SW 1271 (cell line): ENCODE measurements around the gene FKBP1B.
"Not testable (repeated sequence)": the region's sequence is repeated elsewhere in the genome, so short reads cannot be mapped to it uniquely, and the experiment has no call there.

ENCODE experiments used
- DNase-seq, 2 experiments: peaks; one replicate each; lab custom pipeline; 2025; lab: John Stamatoyannopoulos, UW

FKBP1B gene

DNA sequence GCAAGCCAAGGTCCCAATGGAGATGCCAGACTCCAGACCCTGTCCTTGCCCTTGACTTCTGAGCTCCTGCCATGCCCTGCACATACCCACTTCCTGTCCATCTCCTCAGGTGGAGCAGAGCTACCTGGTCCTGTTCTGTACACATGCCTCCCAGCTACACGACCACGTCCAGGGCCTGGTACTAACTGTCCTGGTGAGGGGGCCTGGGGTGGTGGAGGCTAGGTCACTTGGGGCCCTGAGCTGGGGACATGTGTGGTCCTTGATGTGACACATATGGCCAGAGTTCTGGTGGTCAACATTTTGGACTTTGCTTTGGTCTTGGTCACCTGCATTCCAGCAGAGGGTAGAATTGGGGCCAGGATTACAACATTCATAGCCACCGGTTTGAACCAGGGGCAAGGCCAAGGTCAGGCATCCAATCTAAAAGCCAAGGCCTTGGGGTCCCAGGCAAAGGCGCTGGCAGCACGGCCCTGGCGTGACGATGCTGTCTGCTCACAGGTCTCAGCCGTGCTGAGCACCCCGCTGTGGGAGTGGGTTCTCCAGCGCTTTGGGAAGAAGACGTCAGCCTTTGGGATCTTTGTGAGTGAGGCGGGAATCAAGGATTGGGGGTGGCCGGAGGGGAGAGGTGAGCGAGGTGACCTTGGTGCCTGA, 27.1 kb upstream of the FKBP1B start:
- DNase-seq, result no peak

DNA sequence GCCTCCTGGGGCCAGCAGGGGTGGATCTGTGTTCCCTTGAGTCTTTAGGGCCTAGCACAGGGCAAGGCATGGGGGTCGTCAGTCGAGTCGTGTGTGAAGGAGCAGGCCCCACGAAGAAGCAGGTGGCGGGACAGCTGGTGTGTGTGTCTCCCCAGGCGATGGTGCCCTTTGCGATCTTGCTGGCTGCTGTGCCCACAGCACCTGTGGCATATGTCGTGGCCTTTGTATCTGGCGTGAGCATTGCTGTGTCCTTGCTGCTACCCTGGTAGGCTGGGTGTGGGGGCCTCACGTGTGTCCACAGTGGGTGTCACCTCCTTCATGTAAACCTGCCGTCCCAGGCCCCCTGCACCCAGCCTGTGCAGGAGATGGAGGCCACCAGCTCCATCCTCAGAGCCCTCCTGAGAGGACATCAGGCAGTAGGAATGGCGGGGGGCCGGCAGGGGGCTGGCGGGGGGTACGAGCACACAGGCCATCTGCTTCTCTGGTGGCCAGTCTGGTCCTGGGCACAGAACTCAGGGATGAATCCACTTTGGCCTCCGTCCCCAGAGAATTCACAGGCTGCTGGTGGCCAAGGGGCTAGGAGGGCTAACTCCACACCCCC, 26.5 kb upstream of the FKBP1B start:
- DNase-seq, result no peak

DNA sequence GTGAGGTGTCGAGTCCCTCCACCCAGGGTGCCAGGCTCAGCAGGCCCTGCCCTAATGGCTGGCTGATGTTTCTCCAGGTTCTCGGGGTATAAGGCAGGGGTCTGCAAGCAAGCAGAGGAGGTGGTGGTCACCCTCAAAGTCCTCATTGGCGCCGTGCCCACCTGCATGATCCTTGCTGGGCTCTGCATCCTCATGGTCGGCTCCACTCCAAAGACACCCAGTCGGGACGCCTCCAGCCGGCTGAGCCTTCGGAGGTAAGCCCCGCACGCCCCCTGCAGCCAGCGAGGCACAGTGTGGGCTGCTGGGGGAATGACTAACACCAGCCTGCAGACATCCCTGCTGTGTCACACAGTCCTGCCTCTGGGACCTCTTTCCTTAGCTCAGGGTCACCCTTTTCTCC, 25.5 kb upstream of the FKBP1B start:
- DNase-seq, result no peak

DNA sequence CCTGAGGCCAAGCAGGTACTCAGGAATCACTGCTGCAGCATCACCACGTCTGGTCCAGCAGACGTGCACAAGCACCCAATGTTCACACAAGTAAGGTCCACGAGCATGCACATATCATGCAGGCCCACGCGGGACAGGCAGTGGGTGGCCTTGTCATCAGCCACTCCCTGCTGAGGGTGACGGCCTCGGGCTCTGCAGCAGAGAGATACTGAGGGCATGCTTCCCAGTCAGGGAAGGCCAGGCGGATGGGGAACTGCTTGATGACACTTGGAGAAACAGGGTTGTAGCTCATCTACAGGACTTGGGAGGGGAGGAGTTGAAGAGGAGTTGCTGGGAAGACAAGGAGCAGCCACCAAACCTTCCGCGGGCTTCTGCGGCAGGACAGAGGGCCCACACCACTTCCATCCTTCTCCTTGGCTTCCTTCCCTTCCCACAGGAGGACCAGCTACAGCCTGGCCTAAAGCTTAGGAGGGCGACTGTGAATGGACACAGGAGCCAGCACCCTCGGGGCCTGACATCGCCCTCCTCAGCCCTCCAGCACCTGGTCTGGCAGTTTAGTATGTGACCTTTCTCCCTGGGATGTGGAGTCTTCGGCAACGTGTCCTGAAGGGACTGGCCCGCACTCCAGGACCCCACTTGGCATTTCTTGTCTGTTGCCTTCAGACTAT, 24.4 kb upstream of the FKBP1B start:
- DNase-seq, result no peak

DNA sequence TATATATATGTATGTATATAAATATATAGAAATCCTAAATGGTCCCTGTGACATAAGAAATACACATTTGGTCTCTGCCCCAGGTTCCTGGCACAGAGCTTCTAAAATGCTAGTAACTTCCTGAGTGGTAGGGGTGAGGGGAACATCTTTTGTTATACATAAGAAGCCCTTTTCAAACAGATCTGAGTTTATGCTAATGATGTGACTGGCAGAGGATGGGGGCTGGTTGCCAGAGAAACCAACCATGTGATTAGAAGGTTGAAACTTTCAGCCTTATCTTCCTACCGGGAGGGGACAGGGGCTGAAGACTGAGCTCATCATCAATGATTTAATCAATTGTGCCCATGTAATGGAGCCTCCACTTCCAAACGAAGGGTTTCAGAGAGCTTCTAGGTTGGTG, 23.3 kb upstream of the FKBP1B start:
- DNase-seq, result no peak

DNA sequence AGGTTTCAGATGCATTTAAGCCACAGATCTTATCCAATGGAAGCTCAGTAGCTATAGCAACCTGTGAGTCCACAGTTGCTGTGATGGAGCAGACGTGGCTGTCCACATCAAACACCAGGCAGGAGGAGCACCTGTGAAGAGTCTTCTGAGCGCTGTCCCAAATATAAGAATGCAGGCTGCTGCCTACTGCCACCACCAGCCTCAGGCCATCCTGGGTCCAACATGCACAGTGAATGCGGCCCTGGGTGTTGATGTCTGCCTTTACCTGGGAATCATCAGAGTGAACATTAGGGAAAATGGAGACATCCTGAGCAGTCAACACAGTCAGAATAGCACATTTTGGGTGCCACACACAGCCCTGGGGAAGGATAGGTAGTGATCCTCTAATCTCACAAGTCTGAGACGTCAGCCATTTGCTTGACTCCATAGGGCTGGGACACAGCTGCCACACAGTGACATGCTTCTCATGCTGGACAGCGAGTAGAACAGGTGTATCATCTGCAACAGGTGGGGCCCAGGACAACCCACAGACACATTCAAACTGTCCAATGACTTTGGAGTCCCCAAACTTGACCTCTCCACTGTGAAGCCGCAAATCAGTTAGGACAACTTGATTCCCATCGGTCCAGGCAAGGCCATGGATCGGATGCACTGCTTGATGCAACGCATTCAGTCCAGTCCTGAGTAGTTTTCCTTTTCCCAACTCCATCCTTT, 10.6 kb upstream of the FKBP1B start:
- no peak for DNase-seq

DNA sequence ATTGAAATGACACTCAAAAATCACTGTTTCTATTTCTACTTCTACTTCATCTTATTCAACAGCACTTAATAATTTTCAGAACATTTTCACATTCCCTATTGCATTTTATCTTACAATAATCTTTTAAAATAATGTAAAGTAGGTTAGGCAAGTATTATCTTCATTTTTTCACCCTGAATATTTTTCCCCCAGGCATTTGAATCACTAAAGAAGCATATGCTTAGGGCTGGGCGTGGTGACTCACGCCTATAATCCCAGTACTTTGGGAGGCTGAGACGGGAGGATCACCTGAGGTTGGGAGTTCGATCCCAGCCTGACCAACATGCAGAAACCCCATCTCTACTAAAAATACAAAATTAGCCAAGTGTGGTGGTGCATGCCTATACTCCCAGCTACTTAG, 9.0 kb upstream of the FKBP1B start:
- no peak for DNase-seq

DNA sequence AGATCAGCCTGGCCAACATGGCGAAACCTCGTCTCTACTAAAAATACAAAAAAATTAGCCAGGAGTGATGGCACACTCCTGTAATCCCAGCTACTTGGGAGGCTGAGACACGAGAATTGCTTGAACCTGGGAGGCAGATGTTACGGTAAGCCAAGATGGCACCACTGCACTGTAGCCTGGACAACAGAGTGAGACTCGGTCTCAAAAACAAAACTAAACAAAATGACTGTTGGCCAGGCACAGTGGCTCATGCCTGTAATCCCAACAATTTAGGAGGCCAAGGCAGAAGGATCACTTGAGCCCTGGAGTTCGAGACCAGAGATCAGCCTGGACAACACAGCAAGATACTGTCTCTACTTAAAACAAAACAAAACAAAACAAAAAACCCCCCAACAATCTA, 6.4 kb upstream of the FKBP1B start:
- not testable (repeated sequence) for DNase-seq

DNA sequence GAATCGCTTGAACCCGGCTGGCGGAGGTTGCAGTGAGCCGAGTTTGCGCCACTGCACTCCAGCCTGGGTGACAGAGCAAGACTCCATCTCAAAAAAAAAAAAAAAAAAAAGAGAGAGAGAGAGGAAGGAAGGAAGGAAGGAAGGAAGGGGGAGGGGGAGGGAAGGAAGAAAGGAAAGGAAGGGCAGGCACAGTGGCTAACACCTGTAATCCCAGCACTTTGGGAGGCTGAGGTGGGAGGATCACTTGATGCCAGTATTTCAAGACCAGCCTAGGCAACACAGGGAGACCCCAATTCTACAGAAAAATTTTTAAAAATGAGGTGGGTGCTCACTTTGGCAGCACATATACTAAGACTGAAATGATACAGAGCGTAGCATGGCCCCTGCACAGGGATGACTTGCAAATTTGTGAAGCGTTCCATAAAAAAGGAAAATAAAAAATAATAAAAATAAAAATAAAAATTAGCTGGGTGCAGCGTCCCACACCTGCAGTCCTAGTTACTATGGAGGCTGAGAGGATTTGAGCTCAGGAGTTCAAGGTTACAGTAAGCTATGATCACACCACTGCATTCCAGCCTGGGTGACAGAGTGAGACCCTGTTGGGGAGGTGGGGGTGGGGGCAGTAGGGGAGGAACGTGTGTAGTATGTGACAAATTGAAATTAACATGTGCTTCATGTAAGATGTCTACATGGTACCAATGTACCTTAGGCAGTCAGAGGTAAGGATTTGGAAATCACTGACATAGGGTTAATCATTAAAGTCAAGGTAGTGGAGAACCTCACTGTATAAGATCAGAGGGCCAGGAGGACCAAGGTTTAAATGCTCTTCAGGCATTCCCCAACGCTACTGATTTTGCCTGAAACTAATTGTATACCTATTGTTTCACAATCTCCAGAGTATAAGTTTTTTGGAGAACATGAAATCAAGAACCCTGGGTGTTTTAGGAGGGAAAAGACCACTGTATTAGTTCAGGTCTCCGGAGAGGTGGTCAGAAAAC, 3.7 kb upstream of the FKBP1B start:
- no peak for DNase-seq

DNA sequence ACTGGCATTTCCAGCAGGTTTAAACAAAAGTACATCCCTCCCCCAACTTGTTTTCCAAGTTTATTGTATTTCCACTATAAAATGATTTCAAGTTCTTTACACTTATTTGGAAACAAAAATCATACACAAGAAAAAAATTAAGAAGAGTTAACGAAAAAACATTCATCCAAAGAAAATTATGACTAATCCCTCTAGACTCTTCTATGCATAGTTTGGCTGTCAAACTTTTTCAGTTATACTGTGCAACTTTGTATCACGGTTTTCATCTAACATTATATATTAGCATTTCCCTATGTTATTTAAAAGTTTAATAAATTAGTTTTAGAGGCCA, 3.0 kb upstream of the FKBP1B start:
- DNase-seq, result no peak

DNA sequence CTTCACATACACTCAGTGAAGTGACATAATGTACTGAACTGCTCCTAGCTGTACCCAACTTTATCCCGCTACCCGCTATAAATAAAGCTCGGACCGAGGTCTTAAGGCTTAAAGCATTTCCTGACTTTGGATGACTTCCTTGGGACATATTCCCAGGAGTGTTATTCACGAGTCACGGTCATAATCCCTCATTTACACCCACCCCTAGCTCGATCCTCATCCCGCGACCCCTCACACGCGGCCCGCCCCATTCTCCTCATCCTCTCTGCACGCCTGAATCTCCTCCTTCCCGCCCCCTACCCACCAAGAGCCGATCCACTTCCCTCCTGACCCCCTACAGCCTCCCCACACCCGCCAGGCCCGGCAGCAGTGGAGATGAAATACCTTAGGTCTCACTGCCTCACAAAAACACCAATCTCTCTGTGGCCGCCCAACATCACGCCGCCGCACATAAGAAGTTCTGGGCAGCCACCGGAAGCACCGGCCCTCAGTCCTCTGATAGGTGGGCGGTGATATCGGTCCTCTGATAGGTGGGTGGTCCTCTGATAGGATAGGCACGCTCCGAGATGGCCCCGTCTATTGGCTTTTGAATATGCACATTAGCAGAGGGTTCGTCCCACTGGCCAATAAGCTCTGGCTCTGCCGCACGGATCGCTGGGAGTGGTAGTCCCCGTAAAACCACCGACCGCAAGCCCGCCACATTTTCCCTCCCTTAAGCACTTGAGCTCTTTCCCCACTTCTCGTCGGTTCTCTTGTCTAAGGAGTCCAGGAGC, 2.4 kb upstream of the FKBP1B start, which contains the start of gene WDCP:
WDCP (minus strand) TSS at position 462 of the 773 bp plus-strand sequence. CDS start 7,897 bp downstream, outside the sequence.
- DNase-seq, result peak; percentile 99 to 100

DNA sequence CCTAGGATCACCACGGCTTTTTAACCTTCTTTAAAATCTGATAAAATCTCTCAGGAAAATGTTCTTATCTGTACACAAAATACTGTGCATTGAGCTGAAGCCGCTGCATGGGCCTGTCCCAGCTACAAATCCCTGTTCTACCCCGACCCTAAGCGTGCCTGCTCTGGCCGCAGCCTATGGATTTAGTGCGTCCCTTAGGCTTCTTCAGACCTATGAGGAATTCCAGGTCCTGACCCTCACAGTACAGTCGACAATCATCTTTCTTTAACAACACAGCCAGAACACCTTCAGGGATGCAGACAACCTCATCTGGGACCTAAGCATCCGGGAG, 1.9 kb upstream of the FKBP1B start:
- no peak for DNase-seq

DNA sequence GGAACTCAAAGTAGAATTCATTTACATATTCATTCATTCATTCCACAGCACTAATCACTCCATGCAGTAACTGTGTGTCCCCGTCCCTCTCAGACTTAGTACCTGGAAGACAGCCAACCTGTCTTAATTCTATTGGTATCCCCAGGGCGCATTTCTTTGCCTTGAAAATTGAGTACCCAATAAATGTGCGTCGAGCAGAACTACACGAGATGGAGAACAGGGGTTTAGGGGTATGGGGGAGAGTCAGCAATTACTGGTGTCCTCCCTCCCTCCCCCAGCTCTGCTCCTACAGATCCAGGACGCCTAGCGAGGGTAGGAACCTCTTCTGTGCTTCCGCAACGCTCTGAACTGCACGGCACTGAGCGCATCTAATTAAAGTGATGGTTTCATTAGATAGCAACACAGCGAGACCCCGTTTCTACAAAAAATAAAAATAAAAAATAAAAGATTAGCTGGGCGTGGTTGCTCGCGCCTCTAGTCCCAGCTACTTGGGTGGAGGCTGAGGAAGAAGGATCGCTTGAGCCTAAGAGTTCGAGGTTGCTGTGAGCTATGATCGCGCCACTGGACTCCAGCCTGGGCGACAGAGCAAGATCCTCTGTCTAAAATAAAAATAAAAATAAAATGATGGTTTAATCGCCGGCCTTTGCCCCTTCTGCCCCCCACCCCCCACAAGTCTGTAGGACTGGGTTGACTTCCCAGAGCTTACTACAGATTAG, 614 bp upstream of the FKBP1B start:
- DNase-seq, result no peak

DNA sequence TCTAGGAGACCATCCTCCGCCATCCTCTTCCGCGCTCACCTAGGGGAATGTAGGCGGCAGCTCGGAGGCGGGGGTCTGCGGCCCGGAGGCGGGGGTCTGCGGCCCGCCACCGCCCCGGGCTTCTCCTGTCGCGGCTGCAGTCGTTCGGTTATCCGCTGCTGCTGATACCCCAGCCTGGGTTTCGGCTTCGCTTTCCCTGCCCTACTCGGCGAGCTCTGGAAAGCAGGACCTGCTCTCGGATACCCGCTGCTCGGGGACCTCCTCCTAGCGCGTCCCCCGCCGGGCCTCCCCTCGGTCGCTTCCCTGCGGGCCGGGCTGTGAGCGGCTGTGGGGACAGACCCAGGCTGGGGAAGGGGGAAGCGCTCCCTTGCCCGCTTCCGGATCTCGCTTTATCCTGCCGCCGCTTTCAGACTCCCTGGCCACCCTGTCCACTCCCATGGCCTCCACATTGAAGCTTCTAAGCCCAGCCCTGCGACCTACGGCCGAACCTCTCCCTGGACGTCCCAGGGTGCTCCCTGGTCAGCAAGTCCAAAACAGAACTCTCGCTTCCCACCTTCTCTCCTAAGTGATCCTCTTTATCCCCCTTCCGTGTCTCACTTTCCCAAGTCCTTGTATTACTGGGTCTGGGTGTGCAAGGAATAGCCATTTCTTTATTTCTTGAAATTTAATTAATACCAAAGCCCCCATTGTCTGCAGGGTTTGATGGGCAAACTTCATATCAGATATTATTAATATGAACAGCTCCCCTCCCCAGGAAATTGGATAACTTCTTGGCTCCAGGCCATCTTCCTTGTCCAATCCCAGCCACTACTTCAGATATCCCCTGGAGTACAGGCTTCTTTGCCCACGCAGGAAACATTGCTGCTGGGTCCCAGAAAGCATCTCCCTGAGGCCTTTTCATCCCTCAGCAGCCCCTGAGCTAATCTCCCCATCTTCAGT, 769 bp downstream of the FKBP1B start:
- no peak for DNase-seq

DNA sequence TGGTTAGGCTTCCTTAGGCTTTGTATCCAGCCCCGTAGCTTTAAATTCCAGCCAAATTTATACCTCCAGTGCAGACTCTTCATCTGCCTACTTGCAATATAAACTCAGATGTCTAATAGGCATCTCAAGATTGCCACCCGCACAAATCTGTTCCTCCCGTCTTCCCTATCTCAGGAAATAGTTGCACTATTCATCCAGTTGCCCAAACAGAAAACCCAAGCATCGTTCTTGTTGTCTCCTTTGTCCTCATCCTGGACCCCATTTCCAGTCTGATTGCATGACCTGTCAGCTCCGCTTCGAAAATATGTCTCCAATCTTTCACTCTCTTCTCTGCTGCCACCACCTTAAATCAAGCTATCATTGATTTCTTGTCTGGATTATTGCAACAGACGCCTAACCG, 2.3 kb downstream of the FKBP1B start:
- no peak for DNase-seq

DNA sequence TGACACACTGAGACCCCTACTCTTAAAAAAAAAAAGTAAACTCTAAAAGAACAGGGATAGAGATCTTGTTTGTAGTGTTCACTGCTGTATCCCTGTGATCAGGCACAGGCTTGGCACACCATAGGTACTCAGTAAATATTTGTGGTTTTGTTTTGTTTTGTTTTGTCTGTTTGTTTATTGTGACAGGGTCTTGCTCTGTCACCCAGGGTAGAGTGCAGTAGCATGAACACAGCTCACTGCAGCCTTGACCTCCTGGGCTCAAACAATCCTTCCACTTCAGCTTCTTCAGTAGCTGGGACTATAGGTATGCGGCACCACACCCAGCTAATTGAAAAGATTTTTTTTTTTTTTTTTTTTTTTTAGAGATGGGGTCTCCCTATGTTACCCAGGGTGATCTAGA, 3.4 kb downstream of the FKBP1B start:
- no peak for DNase-seq

DNA sequence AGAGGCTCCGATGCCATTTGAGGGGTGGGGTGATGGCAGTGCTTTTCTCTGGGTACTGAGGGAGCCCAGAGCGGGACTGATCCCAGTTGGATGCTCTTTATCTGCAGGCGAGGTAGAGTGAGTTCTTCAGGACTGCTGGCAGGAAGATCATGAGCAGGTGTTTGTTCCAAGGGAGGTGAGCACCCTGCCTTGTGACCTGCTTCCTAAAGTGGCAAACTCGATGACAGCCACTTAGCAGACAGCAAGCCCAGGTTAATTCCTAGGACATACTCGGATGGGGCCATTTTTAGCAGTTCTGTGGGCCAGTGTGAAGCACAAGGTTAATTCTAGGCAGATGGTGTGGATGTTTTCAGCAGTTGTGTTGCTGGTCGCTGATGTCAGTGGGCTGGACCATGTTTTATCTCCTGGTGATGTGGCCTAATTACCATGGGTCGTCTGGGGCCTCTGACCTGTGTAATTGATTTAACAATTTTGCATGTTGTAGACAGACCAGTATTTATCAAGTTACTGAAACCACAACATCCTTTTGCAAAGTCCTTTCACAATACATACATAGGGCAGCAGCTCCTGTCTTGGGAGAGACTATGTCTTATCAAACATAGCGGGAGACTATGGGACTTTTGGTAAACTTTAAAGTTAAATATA, 4.9 kb downstream of the FKBP1B start:
- no peak for DNase-seq

DNA sequence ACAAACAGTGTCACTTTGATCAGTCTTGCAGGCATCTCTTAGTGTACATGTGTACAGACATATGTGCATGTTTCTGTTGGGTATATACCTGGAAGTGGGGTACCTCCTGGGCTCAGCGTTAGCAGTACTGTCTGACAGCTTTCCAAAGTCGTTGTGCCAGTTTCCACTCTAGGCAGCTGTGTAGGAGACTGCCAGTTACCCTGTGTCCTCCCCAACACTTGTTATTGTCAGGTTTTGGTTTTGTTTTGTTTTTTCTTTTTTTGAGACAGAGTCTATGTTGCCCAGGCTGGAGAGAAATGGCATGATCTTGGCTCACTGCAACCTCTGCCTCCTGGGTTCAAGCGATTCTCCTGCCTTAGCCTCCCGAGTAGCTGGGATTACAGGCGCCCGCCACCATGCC, 6.2 kb downstream of the FKBP1B start:
- no peak for DNase-seq
